Hepatic stellate cell (primary cell): ENCODE results near the gene C2orf81.
"Not testable (repeated sequence)": the region's sequence is repeated elsewhere in the genome, so short reads cannot be mapped to it uniquely, and the experiment has no call there.

ENCODE experiments used
- DNase-seq: peaks from one replicate; pipeline ENCODE4 v3.0.0; 2011; ENCODE audit warnings: low spot score

C2orf81 gene

GRCh38 chr2:74423231-74424095, 2.0 kb upstream of the C2orf81 start:
- no peak for DNase-seq

DNA sequence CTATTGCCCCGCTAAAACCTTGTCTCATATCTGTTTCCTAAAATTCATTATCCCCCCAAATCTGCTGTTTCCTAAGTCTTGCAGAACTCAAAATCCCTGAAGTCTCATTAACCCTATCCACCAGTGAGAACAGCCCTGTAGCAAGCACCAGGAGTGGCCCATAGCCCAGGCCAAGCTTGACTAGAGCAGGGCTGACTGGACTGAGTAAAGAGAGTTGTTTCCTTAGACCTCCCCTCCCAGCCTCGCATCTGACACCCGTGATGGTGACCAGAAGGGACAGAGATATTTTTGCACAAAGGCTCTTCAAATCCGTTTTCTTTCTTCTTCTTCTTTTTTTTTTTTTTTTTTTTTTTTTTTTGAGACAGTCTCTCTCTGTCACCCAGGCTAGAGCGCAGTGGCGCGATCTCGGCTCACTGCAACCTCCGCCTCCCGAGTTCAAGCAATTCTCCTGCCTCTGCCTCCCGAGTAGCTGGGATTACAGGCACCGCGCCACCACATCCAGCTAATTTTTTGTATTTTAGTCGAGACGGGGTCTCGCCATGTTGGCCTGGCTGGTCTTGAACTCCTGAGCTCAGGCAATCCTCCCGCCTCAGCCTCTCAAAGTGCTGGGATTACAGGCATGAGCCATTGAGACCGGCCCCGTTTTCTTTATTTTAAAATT, 846 bp downstream of the C2orf81 start:
- DNase-seq, result not testable (repeated sequence)

DNA sequence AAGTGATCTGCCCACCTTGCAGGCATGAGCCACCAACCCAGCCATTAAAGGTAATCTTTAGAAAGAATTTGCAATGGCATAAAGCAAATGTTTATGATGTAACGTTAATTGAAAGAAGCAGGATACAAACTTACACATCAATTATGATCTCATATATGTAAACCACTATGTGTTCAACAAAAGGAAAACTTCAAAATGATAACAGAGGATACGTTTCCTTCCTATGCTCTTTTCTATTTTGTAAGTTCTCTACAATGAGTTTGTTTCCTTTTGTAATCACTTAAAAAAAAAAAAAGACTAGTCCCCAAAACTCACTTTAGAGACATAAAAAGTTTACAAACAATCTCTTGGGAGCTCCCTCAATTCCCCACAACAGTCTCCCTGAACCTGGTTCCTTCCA, 1.4 kb downstream of the C2orf81 start:
- no peak for DNase-seq

DNA sequence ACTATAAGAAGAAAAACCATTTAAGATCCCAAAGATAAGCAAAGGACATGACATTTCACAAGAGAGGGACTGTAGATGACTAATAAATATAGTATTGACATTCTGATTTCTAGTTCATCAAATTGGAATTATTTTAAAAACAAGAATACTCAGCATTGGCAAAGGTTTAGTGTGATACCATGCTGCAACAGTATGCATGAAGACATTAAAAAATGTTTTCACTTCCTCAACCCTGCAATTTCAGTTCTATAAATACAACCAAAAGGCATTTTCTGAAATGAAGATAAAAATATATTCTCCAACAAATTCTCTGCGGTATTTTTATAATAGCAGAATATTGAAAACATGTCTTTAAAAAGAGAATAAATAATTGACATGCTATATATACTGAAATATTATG, 2.1 kb downstream of the C2orf81 start:
- DNase-seq, result no peak

DNA sequence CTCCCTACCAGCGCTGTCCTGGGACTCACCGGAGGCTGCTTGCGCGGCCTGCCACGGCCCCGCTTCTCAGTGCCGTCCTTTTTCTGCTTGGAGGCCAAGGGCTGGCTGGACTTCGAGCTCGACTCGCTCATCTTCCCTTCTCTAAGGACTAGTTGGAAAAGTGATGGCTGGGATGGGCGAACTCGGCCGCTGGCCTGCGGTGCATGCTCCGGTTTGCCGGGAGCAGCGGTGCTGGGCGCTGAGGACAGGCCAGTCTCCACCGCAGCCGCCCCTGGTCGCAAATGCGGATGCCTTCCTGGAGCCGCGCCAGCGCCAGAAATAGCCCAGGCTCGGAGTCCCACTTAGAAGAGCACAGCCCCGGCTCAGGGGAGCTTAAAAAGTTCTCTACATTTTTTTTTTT, 3.1 kb downstream of the C2orf81 start:
- DNase-seq, result peak; percentile 62

GRCh38 chr2:74417763-74418162, 3.7 kb downstream of the C2orf81 start:
- DNase-seq, result no peak

DNA sequence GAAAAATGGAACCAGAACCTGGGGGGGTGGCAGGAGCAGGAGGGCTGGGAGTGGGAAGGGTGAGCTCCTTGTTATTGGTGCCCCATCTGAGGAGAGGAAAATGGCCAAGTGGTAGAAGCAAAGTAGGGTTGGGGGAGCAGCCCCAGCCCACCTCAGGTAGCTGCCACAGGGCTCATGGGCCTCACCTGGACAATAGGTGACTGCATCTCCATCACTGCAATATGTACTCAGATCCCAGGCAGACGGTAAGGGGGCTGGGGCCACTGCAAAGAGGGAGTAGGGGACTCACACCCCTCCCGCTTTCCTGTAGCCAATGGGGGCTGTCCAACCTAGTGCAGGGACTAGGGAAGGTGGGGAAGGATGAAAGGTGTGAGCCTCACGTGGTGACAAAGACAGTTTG, 4.2 kb downstream of the C2orf81 start:
- DNase-seq, result no peak

- DNase-seq, result no peak
These were observed 4.6 kb downstream of the C2orf81 start for GRCh38 chr2:74416778-74417177.

GRCh38 chr2:74415762-74416395, 5.5 kb downstream of the C2orf81 start:
- DNase-seq, result no peak

DNA sequence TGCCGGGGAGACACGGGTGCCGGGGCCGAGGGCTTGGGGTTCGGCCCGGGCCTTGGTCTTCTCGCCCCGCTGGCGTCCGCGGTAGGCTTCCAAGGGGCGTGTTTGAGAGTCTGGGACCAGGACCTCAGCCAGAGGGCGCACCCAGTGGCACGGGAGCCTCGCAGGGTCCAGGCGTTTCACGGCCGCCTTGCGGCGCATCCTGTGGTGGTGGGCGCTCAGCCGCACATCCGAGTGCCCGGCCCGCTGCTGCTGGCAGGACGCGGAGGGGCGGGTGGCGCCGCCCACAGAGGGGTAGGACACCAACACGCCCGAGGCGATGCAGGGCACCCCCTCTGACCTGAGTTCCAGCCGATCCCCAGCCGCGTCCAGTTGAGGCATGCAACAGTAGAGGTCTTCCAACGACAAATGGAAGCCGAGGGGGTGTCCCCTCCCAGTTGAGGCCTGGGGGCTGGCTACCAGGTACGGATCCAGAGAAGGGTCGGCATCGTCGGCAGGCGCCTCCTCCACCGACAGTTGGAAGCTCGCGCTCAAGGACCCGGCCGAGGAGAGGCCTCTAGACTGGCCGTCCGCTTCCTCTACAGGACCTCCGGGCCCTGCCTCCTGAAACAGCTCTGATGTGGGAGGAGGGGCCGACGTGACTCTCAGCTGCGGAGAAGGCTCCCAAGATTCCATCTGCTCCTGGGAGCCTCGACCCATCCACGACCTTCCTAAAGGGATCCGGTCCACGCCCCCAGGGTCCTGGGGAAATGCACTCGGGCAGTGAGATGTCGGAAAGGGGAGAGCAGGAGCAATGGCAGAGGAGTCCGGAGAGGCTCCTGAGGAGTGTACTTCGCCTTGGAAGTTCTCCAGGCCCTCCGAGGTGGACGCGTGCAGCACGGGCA, 6.3 kb downstream of the C2orf81 start:
- DNase-seq, result no peak

DNA sequence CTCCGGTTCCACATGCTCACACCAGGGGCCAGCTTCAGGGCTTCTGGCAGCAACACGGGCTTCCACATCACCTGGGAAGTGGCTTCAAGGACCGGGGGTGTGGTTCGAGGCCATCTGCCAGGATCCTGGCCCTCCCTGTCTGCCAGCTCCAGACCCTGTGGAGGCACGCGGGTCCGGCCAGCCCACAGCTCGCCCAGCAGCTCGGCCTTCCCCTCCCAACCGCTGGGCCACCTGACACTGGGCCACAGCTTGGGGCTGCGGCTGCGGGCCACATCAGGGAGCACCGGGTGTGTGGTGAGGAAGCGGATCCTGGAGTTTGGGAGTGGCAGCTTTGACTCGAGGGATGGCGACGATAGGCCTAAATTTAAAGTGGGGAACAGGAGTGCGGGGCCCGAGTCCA, 7.0 kb downstream of the C2orf81 start:
- no peak for DNase-seq

DNA sequence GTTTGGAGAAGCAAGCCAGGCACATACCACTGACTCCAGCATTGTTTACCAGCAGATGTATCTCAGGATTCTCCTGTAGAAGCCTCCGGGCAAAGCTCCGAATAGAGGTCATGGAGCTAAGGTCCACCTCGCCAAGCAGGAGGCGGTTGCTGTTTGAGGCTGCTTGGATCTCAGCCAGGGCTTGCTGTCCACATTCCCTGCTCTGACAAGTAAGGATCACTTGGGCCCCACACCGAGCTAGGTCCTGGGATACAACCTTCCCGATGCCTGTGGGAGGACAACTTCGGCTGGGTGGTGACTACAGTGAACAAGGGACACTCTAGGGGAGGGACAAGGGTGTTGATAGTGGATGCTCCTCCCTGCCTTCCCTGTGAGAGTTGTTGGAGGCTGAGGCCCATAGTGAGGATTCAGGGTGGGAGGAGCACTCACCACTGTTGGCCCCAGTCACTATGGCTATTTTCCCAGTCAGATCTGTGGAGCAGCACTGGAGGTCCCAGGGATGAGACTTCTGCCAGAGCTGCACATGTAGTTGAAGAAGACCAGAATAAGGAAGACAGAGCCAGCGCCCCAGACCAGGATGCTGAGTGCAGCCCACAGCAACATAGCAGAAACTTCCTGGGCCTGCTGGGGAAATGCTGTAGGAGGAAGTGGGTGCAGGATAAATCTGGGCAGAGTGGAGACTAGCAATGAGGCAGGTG, 8.3 kb downstream of the C2orf81 start:
- DNase-seq, result no peak

DNA sequence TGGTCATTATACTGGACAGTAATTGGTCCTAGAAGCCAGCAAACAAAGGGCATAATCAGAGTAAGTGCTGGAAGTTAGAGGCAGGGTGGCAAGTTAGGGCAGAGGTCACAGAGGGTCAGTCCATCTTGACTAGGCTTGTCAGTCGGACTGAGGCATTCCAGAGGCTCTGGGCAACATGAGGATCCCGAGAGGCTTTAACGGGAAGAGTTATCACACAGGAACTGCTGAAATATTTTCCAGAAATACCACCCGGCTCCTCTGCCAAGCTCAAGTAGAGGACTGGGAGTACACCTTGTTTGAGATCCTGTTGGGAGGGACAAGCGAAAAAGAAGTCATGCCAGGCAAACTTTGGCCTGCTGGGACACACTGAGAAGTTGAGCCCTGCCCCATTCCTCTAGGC, 13.7 kb downstream of the C2orf81 start:
- DNase-seq, result no peak

GRCh38 chr2:74406035-74406434, 15.4 kb downstream of the C2orf81 start:
- no peak for DNase-seq

- DNase-seq, result no peak
These were observed 19.5 kb downstream of the C2orf81 start for GRCh38 chr2:74401891-74402290.

- DNase-seq, result no peak
These were observed 21.6 kb downstream of the C2orf81 start for GRCh38 chr2:74399785-74400184.

DNA sequence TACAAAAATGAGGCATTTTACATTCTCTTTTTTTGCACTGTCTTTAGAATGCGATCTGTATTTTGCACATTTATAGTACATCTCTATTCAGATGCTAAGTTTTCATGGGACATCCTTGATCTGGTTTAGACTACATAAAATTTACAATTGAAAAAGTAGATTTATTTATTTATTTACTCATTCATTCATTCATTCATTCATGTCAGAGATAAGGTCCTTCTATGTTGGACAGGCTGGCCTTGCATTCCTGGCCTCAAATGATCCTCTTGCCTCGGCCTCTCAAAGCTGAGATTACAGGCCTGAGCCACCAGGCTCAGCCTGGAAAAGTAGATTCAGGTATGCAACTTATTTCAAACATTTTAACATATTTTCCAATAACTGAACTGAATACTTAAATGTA, 25.3 kb downstream of the C2orf81 start:
- no peak for DNase-seq

DNA sequence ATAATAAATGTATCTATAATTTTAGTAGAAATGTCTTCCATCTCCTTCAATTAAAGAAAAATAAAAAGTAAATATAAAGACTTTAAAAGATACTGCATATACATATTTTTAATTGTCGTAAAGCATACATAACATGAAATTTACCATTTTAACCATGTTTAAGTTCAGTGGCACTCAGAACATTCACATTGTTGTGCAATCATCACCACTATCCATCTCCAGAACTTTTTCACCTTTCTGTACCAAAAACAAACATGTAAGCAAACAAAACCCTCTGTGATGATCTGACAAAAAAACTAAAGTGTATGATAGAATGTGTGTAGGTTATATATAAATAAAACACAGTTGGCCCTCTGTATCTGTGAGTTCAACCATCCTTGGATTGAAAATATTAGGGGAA, 27.9 kb downstream of the C2orf81 start:
- no peak for DNase-seq

DNA sequence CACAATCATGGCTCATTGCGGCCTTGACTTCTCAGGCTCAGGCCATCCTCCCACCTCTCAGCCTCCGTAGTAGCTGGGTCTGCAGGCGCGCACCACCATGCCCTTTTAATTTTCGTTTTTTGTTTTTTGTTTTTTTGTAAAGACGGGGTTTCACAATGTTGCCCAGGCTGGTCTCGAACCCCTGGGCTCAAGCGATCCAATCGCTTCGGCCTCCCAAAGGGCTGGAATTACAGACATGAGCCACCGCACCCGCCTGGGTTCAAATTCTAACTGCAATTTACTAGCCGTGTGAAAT, 29.0 kb downstream of the C2orf81 start:
- no peak for DNase-seq

- DNase-seq, result peak; percentile 87
These were observed 29.6 kb downstream of the C2orf81 start for GRCh38 chr2:74391580-74392448.

DNA sequence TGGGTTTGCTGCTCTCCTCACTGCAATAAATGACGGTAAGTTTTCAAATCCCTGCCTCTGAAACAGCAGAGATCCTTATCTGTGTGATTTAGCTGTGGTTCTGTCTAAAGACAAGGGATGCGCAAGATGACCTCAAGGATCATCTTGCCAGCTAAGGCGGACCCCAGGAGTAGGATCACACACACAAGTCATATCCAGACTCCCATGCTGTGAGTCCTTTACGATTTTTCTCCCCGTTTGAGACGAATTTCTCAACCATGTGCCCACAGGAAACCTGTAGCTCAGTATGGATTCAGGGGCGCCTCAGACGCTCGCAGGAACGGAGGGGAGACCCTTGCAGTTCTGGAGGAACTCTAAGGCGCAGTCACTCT, 30.2 kb downstream of the C2orf81 start:
- DNase-seq, result no peak
